Forelimb muscle (tissue), 1 donor: Measurements from ENCODE around the gene KLHDC8B. TPM values are rescaled to one million over a fixed set of nuclear protein-coding genes. Genes with fewer than 3 reads are reported as not detected.

Source experiments
- DNase-seq: peaks from one replicate; pipeline ENCODE4 v3.0.0-alpha.2; 2013; ENCODE audit warnings: low read depth
- polyA plus RNA-seq: library from polyadenylated mRNA; unstranded; fragments of 120-200 nt; gene quantifications from one replicate; pipeline ENCODE4 v1.2.1, GENCODE V29; 2013; ENCODE audit not compliant: insufficient read length

KLHDC8B gene
- 104 TPM for polyA plus RNA-seq

DNA sequence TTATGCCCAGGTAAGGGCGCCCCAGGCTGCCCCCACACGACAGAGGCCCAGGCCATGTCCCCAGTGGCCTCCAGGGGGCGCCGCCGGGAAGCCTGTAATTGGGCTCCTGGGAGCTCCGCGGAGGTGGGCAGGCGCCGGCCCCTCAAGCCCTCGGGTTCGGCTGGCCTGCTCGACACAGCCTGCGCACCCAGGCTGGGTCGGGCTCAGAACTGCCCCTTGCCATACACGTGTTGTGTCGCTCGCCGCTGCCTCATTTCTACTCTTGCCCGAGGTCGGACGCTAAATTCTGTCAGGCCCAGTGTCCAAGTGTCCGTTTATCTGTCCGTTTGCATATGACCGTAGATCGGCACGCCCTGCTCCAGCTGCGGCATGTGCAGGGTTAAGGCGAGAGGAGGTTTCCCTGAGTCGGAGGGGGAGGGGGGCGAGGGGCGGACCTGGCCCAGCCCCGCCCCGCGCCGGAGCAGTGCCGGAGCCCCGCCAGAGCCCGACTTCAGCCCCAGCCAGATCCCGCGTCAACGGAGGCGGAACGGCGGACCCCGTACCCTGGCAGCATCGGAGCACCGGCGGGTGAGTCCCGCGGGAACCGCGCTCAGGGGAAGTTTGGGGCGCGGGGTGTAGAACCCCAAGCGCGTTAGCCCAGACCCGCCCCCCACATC is at the start of gene KLHDC8B:
TSS of gene KLHDC8B (plus strand) at position 480 of the 656 bp plus-strand sequence. CDS start 1,172 bp downstream, outside the sequence.
- peak; percentile 40 for DNase-seq

DNA sequence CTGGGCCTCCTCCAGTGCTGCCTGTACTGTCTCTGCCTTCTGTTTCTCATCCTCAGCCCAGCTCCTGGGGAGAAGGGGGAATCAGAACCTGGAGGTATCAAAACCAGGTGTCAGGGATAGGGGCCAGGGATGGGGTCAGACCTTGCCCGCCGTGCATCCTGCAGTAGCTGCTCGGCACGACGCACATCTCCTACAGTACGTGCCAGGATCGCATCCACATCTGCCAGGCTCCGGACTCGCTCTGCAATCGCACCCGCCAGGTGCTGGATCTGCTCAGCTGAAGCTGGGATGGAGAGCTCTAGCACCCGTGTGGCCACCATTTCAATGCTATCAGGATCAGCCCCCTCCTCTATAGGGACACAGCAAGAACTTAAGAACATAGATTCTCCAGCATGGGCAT is 49.4 kb upstream of the KLHDC8B start:
- no peak for DNase-seq

DNA sequence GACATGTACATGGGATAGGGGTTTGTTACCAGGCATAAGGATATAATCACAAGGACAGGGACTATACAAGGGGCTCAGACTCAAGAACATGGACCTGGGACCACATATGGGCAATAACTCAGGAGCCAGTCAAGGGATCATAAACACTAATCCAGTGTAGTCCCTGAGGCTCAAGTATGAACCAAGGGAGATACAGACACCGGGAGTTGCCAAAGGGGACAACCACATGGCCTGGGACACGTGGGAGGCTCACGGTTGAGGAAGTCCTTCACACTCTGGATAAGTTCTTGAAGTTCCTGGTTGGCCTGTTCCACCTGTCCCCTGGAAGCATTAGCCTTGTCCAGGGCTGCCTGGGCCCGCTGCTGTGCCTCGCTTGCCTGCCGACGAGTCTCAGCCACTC is 48.9 kb upstream of the KLHDC8B start:
- no peak for DNase-seq

DNA sequence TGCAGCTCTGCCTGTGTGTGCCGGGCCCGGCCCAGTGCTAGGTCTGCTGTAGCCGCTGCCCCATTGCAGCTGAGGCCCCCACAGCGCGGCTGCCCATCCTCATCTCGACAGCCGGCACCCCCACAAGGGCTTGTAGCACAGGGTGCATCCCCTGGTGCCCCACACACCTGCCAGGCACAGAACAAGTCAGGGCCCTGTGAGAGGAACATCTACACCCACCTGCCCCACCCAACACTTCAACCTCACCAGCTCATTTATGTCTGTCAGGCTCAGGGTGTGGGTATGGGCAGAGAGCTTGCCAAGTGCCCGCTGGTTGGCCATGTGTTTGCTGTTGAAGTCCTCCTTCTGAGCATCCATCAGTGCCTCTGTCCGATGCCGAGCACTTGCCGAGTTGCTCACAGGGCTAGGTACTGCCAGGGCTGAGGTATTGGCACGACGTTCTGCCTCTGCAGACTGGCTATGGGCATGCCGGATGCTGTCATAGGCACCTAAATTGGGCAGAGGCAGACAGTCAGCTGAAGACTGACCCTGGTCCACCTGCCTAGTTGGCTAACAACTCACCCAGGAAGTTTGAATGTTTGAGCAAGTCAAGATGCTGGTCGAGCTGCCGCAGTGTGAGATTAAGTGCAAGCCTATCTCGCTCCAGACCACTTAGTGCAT is 48.4 kb upstream of the KLHDC8B start:
- DNase-seq: no peak

DNA sequence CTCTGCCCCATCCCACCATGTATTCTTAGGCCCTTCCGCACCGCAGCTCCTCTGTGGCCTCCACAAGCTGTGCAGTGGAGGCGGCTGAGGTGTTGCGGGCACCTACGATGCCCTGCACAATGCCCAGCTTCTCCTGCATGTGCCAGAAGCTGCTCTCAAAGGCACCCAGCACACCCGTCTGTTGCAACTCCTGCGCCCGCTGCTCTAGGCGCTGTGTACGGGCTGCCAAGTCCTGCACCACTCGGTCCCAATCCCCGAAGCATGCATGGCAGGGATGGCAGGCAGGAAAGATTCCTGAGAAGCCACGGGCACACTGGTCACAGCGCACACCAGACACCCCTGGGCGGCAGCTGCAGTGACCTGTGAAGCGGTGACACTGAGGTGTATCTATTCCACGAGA is 47.7 kb upstream of the KLHDC8B start:
- no peak for DNase-seq

DNA sequence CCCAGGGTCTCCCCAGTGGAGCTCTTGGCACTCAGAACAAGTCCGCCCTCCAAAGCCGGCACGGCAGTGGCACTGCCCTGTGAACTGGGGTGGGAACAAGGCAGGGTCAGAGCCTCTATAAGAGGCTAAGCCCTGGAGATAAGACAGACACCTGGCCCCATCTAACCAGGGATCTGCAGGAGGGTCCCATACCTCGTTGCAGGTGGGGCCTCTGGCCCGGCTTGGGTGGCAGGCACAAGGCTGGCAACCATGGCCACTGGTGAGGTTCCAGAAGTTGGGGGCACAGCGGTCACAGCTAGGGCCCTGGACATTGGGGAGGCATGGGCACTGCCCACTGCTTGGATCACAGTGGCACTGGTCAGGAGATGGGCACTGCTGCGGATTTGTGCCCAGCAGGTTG is 47.2 kb upstream of the KLHDC8B start:
- no peak for DNase-seq

DNA sequence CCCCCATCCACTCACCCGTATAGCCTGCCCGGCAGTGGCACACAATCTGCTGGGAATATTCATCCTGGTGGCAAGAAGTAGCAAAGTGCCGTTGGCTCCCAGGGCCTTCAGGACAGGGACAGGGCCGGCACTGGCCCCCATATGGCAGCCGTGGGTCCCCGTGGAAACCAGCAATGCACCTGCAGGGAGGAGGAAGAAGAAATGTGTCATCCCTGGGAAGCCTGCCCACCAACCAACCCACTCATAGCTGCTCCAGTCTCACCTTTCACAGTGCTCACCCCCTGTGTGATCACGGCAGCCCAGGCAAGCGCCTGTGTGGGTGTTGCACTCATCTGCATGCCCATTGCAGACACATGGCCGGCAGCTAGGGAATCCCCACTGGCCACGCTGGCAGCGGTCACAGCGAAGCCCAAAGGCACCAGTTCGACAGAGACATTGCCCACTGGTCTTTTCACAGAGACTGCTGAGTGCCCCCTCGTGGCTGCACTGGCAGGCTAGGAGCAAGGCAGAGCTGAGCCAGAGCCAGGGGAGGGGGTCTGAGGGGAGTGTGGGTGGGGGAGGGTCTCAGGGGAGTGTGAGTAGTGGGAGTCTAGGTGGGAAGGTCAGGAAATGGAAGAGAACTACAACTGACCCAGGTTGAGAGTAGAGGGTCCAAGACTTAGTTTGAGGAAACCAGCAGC is 46.3 kb upstream of the KLHDC8B start:
- no peak for DNase-seq

DNA sequence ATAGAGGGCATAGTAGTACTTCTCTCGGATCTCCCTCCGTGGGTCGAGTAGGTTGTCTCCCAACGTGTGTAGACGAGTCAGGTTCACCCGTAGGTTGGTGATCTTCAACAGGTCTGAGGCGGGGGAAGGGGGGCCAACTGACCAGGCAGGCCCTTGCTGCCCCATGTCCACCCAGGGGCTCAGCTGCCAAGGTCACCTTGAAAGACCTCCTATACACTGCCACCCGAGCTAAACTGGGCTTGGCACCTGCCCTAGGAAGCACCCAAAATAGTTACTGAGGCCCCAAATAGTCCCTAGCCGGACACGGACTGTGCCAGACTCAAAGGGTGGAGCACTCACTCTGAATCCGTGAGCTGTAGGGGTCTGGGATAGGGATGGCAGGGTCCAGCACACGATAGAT is 40.4 kb upstream of the KLHDC8B start:
- no peak for DNase-seq

DNA sequence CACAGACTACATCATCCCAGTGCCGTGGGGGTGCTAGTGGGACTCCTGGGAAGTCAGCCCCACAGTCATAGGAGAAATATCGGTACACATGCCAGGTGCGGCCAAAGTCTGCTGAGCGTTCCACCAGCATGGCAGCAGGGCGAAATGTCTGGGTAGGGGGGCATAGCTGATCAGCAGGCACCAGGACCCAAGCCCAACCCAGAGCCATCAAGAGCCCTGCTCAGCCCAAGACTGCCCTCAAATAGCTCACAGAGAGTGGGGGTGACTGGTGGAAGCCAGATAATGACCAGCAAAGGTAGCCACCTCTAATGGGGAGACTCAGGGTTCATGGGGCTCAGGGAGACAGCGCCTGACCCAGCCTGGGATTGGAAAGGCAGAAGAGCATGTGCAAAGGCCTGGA is 39.8 kb upstream of the KLHDC8B start:
- DNase-seq: no peak

DNA sequence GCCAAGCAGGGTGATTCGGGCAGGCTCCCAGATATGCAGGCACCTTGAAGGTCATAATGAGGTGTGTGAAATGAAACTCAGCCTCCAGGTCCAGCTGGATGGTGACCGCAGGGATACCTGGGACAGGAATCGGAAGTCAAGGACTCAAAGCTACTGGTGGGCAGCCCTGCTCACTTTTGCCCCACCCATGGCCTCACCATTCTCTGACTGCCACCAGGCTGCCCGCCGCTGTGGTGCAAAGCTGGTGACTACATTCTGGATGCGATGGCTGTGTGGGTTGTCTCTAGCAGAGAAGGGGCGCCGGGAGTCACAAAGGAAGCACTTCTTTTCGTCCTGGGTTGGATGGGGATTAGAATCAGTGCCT is 39.3 kb upstream of the KLHDC8B start:
- DNase-seq: no peak

DNA sequence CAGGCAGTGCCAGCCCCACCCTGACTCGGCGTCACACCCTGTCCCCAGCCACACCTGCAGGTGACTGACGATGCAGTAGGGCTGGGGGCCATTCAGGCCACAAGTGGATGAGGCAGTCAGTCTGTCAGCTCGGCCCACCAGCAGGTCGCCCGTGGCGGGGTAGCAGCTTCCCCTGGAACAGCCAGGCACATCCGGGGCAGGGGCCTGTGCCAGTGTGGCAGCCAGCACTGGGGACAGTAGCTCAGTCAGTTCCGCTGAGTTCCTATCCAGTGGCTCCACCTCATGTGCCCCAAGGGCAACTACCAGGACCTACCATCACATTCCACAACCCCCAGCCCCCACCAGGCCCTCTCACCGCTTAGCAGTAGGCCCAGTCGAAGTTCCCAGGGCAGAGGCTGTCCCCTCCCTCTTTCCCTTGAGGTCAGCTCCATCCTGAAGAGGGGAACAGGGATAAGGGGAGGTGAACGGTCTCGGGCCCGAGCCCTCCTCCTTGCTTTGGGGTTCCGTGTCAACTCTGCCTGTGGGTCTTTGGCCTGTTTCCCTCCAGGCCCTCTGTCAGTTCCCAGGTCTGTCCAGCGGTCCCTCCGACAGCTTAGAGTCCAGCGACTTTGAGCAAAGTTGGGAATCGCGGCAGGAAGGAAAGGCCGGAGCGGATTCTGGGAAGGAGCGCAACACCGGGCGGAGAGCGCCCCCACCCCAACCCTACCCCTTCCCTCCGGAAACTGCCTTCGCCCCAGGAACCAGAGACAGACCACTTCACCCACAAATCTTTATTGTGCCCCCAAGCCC is 38.8 kb upstream of the KLHDC8B start, which contains the start of gene LAMB2:
TSS of gene LAMB2 (minus strand) at position 614 of the 789 bp plus-strand sequence. CDS start at position 431, 183 bp downstream.
- peak; percentile 53 for DNase-seq

DNA sequence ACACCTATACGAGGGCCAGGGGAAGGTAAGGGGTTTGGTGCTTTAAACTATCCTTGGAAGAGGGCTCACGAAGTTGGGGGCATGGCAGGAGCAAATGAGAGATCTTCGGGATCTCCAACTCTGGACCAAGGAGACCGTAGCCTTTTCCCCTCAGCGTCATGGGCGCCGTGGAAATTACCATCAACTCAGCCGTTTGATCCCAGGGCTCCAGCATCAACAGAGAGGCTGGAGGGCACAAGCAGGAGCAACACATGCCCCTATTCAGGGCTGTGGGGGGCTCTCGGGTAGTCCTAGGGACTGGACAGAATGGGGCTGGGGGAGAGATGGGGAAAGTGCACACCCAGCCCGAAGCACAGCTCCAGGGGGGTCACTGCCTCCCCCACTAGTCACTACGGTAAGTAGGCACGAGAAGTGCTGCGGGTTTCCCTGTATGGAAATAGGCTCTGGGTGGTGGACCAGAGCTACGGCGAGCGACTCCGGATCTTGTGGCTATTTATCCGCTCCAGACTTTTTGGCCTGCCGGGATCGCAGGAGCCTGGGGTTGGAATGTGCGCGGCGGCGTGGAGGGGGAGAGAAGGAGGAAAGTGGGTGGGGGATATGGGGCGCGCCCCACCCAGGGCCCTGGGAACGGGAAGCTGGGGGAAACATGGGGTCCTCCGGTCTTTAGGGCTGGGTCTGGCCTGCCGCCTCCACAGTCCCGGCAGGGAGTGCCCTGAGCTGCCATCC is 38.0 kb upstream of the KLHDC8B start:
- DNase-seq: peak; percentile 73

DNA sequence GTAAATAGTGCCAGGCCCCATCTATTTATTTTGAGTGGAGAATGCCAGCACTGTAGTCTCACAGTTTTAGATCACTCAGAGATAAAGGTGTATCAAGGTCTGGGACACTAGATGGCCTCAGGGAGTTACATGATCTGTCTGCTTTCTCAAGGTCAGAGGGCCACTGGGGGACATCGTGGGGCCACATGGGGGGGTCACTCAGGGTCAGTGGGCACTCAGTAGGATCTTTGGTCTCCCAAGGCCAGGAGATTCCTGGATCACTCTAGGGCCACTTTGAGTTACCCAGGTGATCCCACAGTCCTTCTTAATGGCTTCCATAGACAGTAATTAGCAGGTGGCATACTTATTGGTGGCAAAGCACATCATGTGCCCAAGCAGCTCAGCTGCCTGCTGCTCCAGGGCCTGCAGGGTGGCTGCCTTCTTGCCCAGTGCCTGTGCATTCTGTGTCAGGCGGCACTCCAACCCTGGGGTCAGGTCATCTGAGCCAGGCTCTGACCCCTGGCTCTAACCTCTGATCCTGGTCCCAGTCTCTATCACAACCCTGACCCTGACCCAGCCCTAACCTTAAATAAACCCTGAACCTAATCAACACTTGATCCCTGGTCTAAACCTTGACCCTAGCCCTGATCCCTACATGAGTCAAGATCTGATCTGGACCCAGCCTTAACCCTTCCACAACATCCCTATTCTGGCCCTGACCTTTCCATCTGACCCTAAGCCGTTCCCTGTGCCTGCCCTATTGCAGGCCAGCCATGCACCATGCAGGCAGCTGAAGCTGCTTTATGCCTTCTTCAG is 36.7 kb upstream of the KLHDC8B start:
- no peak for DNase-seq

DNA sequence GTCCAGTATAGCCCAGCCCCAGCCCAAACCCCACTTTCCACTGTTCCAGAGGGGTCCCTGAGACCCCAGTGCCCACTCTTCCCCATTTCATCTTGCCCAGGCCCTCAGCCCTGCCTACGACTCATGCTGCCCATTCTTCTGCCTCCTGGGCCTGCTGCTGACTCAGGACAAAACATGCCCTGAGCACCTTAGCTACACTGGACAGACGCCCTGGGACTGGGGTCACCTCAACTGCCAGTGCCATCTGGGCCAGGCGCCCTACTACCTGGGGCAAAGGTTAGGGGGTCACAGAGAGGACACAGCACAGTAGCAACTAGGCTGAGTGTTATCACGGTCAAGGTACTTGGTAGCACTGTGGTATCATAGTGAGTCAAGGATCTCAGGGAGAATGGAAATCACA is 35.9 kb upstream of the KLHDC8B start:
- DNase-seq: no peak

DNA sequence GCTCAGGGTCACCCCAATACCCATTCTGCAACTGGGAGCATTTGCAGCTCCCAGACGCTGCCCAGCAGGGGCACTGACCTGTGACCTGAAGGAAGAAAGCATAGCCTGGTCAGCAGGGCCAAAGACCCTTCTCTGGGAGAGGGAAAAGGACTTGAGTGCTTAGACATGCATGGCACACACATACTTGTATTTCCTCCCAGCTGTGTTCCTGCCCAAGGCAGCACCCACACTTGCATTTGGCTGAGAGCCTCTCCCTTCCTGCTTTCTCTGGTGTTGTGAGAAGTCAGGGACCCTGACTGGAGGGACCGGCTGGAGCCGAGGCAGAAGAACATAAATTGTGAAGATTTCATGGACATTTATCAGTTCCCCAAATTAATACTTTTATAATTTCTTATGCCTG is 31.3 kb upstream of the KLHDC8B start:
- DNase-seq: no peak

DNA sequence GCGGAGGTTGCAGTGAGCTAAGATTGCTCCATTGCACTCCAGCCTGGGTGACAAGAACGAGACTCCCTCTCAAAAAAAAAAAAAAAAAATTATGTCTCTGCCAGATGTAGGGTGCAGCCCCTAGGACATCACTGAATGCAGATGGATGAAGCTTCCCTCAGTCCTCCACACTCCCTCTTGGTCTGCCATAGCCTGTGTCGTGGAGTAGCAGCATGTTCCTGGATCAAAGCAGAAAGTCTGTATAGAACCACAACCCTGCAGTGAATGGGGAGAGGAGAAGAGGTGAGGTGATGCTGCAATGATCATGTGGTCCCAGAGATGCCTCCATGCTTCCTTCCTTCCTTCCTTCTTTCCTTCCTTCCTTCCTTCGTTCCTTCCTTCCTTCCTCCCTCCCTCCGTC is 23.2 kb upstream of the KLHDC8B start:
- DNase-seq: no peak

DNA sequence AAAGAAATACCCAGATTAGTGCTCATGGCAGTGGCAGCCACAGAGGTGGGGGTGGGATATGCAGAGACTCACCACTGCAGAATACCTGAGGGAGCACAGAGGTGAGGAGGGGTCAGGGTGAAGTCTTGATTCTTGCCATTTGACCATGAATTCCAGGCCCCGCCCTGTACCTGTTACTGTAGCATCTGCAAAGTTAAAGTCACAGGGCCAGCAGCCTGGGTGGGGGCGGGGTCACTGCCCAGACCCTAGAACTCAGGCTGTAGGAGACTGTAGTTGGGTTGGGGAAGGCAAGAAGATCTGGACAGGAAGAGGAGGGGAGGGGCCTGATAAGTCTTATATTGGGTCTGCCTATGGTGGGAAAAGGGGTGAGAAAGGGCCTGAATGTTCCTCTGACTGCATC is 19.8 kb upstream of the KLHDC8B start:
- DNase-seq: no peak

DNA sequence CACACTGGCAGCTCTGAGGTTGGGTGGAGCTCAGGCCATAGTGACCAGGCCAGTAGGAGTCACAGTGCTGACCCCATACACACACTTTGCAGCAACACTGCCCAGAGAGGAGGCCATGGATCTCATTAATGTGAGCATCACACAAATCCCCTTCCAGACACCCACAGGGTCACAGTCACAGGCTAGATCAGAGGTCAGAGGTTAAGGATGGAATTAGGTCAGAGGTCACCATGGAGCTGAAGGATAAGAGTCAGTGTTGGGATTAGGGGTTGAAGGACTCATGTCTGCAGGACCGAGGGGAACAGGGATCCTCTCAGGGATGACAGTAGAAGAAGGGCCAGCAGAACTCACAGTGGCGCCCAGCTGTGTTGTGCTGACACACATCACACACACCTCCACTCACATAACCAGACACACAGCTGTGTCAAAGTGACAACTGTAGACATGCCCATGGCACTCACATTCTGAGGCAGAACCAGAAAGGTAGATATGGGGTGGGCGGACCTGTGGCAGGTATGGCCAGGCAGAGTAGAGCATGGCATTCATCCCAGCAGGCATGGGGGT is 18.0 kb upstream of the KLHDC8B start:
- no peak for DNase-seq

DNA sequence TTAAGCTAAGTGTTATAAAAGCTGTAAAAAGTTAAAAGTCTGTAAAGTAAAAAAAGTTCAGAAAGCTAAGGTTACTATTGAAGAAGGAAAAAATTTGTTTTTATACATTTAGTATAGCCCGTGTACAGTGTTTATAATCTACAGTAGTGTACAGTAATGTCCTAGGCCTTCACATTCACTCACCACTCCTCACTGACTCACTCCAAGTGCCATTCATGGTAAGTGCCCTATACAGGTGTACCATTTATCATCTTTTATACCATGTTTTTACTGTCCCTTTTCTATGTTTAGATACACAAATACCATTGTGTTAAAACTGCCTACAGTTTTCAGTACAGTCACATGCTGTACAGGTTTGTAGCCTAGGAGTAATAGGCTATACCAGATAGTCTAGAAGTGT is 14.1 kb upstream of the KLHDC8B start:
- DNase-seq: no peak

DNA sequence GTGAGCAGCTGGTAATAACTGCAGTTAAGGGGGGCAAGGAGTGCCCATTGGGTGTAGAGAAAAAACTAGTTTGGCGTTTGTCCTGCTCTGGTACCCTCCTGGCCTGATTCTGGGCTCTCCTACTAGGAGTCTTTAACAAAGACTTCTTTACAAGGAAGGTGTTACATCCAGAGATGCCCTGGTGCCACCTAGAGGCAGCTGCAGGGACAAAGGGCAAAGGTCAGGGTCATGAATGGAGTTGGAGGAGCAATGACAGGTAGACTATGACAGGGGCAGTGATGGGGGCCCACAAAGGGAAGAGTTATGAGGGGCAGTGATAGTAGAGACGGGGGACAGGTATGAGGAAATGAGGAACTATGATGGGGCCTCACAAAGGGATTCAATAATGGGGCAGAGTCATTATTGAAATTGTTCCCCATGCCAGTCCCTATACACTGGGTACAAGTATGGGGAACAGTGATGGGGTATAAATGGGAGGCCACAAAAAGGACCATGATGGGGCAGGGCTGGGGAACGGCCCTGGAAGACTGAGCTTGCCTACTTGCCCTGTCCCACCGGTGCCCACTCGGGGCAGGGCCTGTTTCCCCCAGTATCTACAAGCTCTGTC is 13.2 kb upstream of the KLHDC8B start:
- DNase-seq: no peak
